GM12865 (cell line): ENCODE results near the gene ZNF692.

Source experiments
- DNase-seq: peaks from one replicate; pipeline ENCODE4 v3.0.0; 2010; ENCODE audit warnings: low read depth
- H3K4me3 ChIP-seq: 2 replicates; pipeline ENCODE4 v1.5.1; 2011; ENCODE audit warnings: mild to moderate bottlenecking, low read depth, low read length, control low read depth
- TF ChIP-seq, protein P1 (sequence below): IDR thresholded peaks from 2 replicates; pipeline ENCODE4 v1.5.1; 2011; ENCODE audit warnings: low read length, control low read depth, low read depth, inconsistent platforms; ENCODE audit not compliant: insufficient read depth; ENCODE audit errors: missing control alignments

ZNF692 gene

DNA sequence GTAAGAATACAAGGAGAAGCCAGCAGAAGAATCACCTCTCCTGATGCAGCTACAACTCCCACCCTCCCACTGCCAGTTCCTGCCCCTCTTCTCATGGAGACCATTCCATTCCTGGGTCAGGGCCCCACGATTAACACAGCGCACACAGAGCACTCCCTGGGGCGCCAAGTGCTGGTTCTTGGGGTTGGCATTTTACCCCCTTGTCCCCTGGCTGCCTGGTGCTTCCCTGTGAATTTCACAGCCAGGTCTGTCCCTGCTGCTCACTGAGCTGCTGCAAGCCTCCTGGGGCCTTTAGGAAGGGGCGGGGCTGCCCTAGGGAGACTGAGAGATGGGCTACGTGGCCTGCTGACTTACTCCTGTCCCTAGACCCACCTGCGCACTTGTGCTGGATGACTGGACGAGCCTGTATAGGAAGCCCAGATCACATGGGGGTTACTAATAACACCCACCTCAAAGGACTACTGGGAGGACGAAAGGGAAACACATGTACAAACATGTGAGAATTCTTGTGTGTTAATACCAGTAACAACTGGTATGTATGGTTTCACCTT lies 16.0 kb downstream of the ZNF692 start:
- no peak overlapping the region for H3K4me3 ChIP-seq
- peak; percentile 90 for DNase-seq
- TF ChIP-seq, protein P1, sequence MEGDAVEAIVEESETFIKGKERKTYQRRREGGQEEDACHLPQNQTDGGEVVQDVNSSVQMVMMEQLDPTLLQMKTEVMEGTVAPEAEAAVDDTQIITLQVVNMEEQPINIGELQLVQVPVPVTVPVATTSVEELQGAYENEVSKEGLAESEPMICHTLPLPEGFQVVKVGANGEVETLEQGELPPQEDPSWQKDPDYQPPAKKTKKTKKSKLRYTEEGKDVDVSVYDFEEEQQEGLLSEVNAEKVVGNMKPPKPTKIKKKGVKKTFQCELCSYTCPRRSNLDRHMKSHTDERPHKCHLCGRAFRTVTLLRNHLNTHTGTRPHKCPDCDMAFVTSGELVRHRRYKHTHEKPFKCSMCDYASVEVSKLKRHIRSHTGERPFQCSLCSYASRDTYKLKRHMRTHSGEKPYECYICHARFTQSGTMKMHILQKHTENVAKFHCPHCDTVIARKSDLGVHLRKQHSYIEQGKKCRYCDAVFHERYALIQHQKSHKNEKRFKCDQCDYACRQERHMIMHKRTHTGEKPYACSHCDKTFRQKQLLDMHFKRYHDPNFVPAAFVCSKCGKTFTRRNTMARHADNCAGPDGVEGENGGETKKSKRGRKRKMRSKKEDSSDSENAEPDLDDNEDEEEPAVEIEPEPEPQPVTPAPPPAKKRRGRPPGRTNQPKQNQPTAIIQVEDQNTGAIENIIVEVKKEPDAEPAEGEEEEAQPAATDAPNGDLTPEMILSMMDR: no peak

DNA sequence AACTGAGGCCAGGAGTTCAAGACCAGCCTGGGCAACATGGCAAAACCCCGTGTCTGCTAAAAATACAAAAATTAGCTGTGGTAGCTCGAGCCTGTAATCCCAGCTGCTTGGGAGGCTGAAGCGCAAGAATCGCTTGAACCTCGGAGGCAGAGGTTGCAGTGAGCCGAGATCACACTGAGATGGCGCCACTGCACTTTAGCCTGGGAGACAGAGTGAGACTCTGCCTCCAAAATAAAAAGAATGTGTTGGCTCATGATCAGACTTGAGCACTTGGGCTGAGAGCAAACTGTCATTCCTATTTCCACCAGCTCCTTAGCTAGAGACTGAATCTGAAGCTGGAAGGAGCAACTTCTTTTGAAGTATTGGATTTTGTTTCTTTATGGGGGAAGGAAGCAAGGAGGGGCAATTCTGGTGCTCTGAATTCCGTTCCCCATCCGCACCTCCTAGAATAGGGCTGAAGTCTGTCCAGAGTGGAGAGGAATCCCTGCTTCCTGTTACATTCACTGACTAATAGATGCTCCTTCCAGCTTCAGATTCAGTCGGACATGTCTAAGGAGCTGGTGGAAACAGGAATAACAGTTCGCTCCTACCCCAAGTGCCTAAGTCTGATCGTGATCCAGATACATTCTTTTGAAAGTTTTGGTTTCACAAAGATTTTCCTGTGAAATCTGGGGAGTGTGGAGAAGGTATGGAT lies 17.0 kb downstream of the ZNF692 start:
- DNase-seq: peak; percentile 54
- H3K4me3 ChIP-seq: no peak overlapping the region

DNA sequence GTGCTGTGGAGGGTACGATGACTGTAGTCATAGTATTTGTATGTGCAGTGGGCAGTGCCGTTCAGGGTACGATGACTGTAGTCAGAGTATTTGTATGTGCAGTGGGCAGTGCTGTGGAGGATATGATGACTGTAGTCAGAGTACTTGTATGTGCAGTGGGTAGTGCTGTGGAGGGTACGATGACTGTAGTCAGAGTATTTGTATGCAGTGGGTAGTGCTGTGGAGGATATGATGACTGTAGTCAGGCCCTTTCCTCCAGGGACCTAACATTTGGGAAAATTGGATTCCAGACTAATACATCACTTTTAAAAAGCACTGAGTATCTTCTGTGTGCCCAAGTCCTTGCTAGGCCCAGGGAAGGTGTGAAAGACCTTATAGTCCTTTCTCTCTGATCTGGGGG lies 17.9 kb downstream of the ZNF692 start:
- DNase-seq: no peak
- TF ChIP-seq, protein P1: no peak

More for the DNA sequence above, 17.0 kb downstream of the ZNF692 start:
- TF ChIP-seq, protein P1: peak; percentile 38

DNA sequence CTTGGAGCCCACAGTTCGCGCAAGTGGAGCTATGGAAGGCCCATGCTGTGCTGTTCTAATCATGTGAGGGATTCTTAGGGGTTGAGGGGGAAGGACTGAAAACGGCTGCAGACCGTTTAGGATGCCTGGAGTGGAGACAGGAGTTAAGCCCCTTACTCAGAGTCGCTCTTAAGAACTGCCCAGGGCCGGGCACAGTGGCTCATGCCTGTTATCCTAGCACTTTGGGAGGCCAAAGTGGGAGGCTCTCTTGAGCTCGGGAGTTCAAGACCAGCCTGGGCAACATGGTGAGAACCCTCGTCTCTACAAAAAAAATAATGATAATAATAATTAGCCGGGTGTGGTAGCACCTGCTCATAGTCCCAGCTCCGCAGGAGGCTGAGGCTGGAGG lies 19.7 kb downstream of the ZNF692 start:
- TF ChIP-seq, protein P1: no peak
- no peak for DNase-seq
- peak overlapping the region; percentile 62 for H3K4me3 ChIP-seq

More for the DNA sequence above, 17.9 kb downstream of the ZNF692 start:
- H3K4me3 ChIP-seq: no peak overlapping the region

DNA sequence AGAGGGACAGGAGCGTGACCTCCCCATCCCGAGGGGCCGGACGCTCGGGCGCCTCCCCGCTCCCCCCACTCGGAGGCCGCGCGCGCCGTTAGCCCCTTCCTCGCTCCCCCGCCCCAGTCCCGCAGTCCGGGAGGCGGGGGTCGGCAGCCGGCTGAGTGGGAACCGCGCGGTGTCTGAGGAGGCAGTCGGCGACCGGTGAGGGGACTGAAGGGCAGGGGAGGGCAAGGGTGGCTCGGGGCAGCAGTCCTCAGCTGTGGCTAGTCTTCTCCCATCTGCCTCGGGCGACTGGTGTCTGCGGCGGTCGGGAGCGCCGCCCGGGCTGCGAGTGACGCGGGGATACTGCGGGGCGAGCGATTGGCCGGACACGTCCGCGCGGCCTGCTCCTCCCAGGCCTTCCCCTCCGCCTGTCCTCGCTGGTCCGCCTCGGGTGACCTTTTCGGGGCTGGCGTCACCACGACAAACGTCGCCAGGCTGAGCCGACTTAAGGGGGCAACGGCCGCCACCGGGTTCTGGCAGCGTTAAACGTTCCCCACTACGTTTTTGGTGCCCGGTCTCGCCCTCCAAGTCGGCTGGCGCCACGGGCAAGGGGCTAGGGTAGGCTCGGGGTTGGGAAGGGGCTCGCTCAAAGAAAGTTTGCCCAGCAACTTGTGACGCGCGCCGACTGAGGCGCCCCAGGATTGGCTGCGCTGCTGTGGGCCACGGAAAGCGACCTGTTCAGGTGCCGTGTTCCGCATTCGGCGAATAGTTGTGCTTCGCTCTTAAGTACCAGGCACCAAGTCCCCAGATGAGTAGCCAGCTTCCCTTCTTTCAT lies 20.3 kb downstream of the ZNF692 start:
- DNase-seq: peak; percentile 95
- H3K4me3 ChIP-seq: peak overlapping the region; percentile 62
- TF ChIP-seq, protein P1: no peak

DNA sequence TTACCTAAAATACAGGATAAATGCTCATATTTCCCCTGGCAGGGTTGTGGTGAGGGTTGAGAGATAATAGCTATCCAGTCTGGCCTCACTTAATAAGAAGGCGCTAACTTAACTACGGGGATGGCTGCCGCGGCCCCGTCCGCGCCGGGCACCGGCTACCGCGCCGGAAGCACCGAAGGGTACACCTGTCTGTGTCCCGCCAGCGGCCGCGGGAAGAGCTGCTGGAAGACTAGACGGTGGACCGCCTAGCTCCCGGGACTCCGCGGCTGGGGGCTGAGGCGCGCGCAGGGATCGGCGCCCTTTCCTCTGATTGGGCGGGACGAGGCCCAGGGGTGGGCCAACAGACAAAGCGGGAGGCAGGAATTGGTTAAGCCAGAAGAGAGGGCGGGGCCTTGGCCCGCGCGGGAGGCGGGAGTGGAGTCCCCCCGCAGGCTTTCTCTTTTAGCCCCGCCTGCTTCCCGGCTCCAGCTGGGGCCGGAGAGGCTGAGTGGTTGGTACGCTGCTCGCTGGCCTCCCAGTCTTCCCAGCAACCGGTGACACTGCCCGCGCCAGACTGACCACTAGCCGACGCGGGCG lies 21.0 kb downstream of the ZNF692 start, which contains the start of gene ZNF672:
Gene ZNF672, plus strand, starts transcription at position 444 of the 576 bp plus-strand sequence. CDS start 9,051 bp downstream, outside the sequence.
- peak; percentile 97 for DNase-seq
- TF ChIP-seq, protein P1: no peak
- peak within 1 kb of the TSS; percentile 62 for H3K4me3 ChIP-seq
